Hepatocyte (in vitro differentiated cells): Measurements from ENCODE around the gene CSPG4.

Source experiments
- CTCF ChIP-seq: fragments of 200-600 bp; sonication (generic); IDR thresholded peaks from 2 replicates; pipeline ENCODE4 v1.5.1; 2016; ENCODE audit warnings: antibody characterized with exemption, mild to moderate bottlenecking; ENCODE audit not compliant: poor library complexity
- EZH2 ChIP-seq: fragments of 200-600 bp; sonication (generic); IDR thresholded peaks from 2 replicates; pipeline ENCODE4 v1.6.1; 2016; ENCODE audit warnings: antibody characterized with exemption, mild to moderate bottlenecking, borderline replicate concordance
- EZH2phosphoT487 ChIP-seq: fragments of 200-600 bp; sonication (generic); IDR thresholded peaks from one replicate; pipeline ENCODE4 v1.6.1; 2018; ENCODE audit warnings: antibody characterized with exemption, mild to moderate bottlenecking, low read depth, moderate library complexity; ENCODE audit not compliant: unreplicated experiment, severe bottlenecking

DNA sequence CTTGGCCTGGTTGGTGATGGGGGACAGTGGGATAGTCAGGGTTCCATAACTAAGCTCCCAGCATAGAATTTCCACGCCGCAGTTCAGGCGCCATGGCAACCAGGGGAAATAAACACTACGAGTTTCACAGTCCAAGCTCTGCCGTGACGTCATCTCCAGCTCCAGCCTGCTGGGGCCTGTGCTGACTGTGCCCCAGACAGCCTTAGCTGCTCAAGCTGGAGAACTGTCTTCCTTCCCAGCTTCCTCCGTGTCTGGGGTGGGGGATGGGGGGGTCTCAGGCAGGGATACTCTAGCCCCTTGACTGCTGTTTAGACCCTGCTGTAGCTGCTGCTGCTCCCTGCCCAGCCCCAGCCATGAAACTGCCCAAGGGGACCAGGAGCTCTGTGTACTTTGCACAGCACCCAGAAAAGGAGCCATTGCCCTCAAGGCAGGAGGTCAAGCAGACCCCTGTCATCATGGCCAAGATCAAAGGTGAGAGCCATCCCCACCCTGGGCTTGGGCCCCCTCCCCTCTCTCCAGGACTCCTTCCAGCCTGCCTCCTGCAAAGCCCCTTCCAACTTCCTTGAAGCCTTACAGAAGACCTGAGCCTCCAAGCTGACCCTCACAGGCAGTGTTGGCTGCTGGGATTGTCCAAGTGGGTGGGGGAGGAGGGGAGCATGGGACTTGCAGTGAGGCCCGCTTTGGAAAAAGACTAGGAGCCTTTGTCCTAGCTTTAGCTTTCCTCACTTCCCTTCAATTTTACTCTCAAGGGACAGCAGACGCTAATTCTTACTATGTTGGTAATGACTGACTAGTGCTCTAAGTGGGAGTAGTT lies 11.4 kb upstream of the CSPG4 start:
- TF ChIP-seq CTCF (no peak), EZH2phosphoT487 (no peak), EZH2 (no peak)
